K562 (cell line): ENCODE data around the gene CDC20. TPM values are rescaled to one million over a fixed set of nuclear protein-coding genes. Genes with fewer than 3 reads are reported as not detected.
A peak's percentile ranks its signal among the peaks of the same experiment; 100 is the strongest.

ENCODE experiments used
- ATF4 ChIP-seq: fragments of 450-650 bp; formaldehyde crosslinking; IDR thresholded peaks from 2 replicates; pipeline ENCODE4 v1.4.0; 2022; ENCODE audit warnings: mild to moderate bottlenecking, moderate library complexity
- CHD1 ChIP-seq: fragments of 200-600 bp; sonication (generic); IDR thresholded peaks from one replicate; pipeline ENCODE4 v1.6.1; 2012; ENCODE audit warnings: mild to moderate bottlenecking, moderate library complexity, low read length, inconsistent platforms
- CREM ChIP-seq: IDR thresholded peaks from 2 replicates; pipeline ENCODE4 v1.6.1; 2014; ENCODE audit warnings: antibody characterized with exemption, low read depth
- CSDE1 ChIP-seq, 2 experiments: fragments of 450-650 bp; IDR thresholded peaks; 2 replicates each; pipeline ENCODE4 v1.6.1; 2016; ENCODE audit warnings: mild to moderate bottlenecking in 1 of 2
- KDM5B ChIP-seq: fragments of 200-600 bp; sonication (generic); IDR thresholded peaks from 2 replicates; pipeline ENCODE4 v1.6.1; 2012; ENCODE audit warnings: low read depth, mild to moderate bottlenecking, moderate library complexity, low read length, control low read depth, inconsistent platforms; ENCODE audit not compliant: insufficient replicate concordance
- MED1 ChIP-seq: sonication (generic); formaldehyde crosslinking; IDR thresholded peaks from 2 replicates; pipeline ENCODE4 v1.8.1; 2023; ENCODE audit warnings: missing genetic modification reagents, borderline replicate concordance
- PRDM10 ChIP-seq: fragments of 450-650 bp; IDR thresholded peaks from 2 replicates; pipeline ENCODE4 v1.6.1; 2018; ENCODE audit not compliant: partially characterized antibody
- REST ChIP-seq, 2 experiments: fragments of 450-650 bp; formaldehyde crosslinking in 1 of 2; IDR thresholded peaks; 2 replicates each; pipeline versions ENCODE4 v1.4.0 to v1.6.1; 2014 to 2020; ENCODE audit warnings: mild to moderate bottlenecking in 2 of 2, borderline replicate concordance in 1 of 2, low read depth in 1 of 2
- SIN3A ChIP-seq, 2 experiments: fragments of 150-350 bp in 1 of 2; IDR thresholded peaks; 2 replicates each; pipeline ENCODE4 v1.6.1; 2011 to 2016; ENCODE audit warnings: borderline replicate concordance in 2 of 2, low read depth in 2 of 2, low read length in 2 of 2, mild to moderate bottlenecking in 2 of 2, moderate library complexity in 2 of 2; ENCODE audit not compliant: control insufficient read depth in 1 of 2
- YBX1 ChIP-seq: fragments of 450-650 bp; IDR thresholded peaks from 2 replicates; pipeline ENCODE4 v1.7.1; 2016; ENCODE audit warnings: mild to moderate bottlenecking
- ZNF146 ChIP-seq: IDR thresholded peaks from one replicate; pipeline ENCODE4 v1.6.1; 2018; ENCODE audit warnings: missing compliant biosample characterization; ENCODE audit not compliant: unreplicated experiment
- ZZZ3 ChIP-seq: fragments of 450-650 bp; IDR thresholded peaks from 2 replicates; pipeline ENCODE4 v1.6.1; 2016; ENCODE audit warnings: antibody characterized with exemption, mild to moderate bottlenecking, moderate library complexity
- polyA plus RNA-seq, 8 experiments: library from polyadenylated mRNA; depleted of rRNA in 4 of 8; stranded (reverse) in 5 of 8; unstranded in 3 of 8; fragments of >200 nt; fragmentation: Nextera tagmentation in 2 of 8; fragmentation: Illumina TruSeq in 1 of 8; extraction: Ambion mirVana in 2 of 8; extraction: Trizol in 1 of 8; gene quantifications; 2 replicates each; pipeline versions ENCODE4 v1.2.1 to v1.2.3, GENCODE V29; 2011 to 2014; ENCODE audit warnings: inconsistent platforms in 1 of 8, missing spikeins in 1 of 8
- total RNA-seq, 7 experiments: library from RNA; depleted of rRNA in 6 of 7; stranded (reverse); fragments of >200 nt in 6 of 7; fragmentation: Illumina TruSeq in 2 of 7; extraction: Trizol in 2 of 7; gene quantifications; 2 replicates each; pipeline versions ENCODE4 v1.2.1 to v1.2.3, GENCODE V29; 2011 to 2021; ENCODE audit warnings: low replicate concordance in 1 of 7

Gene CDC20
- total and polyA plus RNA-seq, 9 of the 15 experiments (the other 6 are each of a cell fraction or from before 2014, with no cell fraction given) = 45.2 to 224 (median 121) TPM

GRCh38 chr1:43358746-43359693, at the start of gene CDC20 (continued):
- peak; percentile 81 for TF ChIP-seq PRDM10
- no peak for TF ChIP-seq CSDE1 (IDR thresholded peaks at IDR 0.05)
- TF ChIP-seq CREM = peak; percentile 44
- TF ChIP-seq KDM5B = peak; percentile 86
- 0 out of 4 replicates have a peak, but pooled peaks have one; percentile 49 to 57 for TF ChIP-seq SIN3A (IDR thresholded peaks at IDR 0.05; ENCODE audit: borderline replicate concordance in 2 of 2, control insufficient read depth in 1 of 2, low read depth in 2 of 2, low read length in 2 of 2)
- TF ChIP-seq ATF4 (CRISPR knock-in tag) = no peak
- no peak for TF ChIP-seq CHD1
- no peak for TF ChIP-seq ZNF146 (CRISPR knock-in tag)
- TF ChIP-seq REST (IDR thresholded peaks at IDR 0.05; ENCODE audit: borderline replicate concordance) = peak; percentile 98
- TF ChIP-seq REST (CRISPR knock-in tag; IDR thresholded peaks at IDR 0.05; ENCODE audit: low read depth) = no peak
- TF ChIP-seq YBX1 = no peak
- TF ChIP-seq MED1 = no peak
- TF ChIP-seq ZZZ3 = no peak
